GM18517 (cell line): ENCODE data around the gene LMAN2.
"Not testable (repeated sequence)": the region's sequence is repeated elsewhere in the genome, so short reads cannot be mapped to it uniquely, and the experiment has no call there.

Experiments
- ATAC-seq: cut with Tn5 transposase; IDR thresholded peaks from one replicate; pipeline ENCODE4 v1.9.1; 2021; ENCODE audit warnings: mild to moderate bottlenecking, moderate library complexity; ENCODE audit not compliant: unreplicated experiment

LMAN2 gene

DNA sequence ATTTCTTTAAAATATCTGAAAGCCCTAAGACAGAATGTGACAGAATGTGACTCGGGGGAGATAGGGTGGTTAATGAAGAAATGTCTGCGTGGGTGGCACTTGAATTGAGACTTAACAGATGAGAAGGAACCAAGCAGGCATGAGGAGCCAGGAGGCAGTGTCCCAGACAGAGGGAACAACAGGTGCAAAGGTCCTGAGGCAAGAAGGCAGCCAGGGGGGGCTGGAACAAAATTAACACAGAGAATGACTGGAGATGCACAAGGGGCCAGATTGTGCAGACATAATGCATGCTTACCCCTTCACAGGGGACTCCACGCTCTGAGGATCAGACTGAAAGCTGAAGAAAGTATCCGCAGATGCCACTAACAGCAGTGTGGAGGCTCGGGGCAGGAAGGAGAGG lies 1.7 kb downstream of the LMAN2 start:
- no peak for ATAC-seq

DNA sequence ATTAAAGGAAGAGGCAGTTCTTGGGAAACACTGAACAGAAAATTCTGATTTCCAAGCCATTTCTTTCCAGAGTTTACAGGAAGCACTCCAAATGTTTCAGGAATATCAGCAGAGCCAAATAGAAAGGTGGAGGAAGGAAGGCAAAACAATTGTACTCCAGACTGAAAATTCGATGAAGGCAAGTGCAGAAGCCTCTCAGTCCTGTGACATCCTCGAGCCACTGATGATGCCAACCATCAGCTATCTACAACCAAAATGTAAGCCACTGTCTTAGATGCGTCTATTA lies 2.2 kb downstream of the LMAN2 start:
- ATAC-seq = no peak

DNA sequence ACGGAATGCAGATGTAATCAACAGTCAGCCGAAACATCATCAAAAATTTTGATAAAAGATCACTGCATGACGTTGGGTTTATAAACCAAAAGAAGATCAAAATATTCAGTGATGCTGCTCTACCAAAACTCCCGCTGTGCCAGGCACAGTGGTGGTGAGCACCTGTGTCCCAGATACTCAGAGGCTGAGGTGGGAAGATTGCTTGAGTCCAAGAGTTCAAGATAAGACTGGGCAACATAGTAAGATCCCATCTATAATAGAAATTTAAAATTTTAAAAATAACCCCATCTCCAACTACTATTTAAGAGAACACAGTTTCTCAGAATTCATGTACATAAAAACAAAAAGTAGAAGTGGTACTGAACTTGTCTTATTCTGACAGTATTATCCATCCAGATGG lies 3.8 kb downstream of the LMAN2 start:
- no peak for ATAC-seq

DNA sequence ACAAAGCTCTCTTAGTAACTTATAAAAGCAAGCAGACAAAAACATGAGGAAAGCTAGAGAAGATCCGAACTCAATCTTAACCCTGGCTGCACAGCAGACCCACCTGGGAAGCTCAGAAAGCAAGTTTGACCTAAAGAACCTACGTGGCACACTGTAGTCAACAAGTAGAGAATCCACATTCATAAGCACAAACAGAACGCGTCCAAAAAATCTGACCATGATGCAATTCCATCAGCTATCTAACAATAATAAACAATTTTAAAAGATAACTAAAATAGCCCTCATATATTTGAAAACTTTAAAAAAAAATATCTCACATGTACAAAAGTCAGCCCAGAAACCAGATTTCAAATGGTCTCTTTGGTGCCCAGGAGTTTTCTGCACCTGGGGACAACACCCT lies 4.6 kb downstream of the LMAN2 start:
- no peak for ATAC-seq

DNA sequence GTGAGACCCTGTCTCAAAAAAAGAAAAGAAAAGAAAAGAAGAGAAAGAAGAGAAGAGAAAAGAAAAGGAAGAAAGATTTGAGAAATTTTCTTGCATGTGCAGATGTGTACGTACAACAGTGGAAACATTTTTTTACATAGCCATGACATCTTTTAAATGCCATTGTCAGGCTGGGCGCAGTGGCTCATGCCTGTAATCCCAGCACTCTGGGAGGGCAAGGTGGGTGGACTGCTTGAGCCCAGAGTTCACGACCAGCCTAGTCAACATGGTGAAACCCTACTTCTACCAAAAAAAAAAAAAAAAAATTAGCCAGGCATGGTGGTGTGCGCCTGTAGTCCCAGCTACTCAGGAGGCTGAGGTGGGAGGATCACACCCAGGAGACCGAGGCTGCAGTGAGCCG lies 6.6 kb downstream of the LMAN2 start:
- ATAC-seq = no peak

DNA sequence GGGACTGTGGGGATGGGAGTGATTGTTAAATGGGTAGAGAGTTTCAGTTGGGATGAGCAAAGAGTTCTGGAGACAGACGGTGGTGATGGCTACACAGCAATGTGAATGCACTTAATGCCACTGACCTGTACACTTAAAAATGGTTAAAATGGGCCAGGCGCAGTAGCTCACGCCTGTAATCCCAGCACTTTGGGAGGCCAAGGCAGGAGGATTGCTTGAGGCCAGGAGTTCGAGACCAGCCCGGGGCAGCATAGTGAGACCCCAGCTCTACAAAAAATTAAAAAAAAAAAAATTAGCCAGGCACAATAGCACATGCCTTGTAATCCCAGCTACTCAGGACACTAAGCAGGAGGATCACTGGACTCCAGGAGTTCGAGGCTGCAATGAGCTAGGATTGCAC lies 7.7 kb downstream of the LMAN2 start:
- ATAC-seq = no peak

DNA sequence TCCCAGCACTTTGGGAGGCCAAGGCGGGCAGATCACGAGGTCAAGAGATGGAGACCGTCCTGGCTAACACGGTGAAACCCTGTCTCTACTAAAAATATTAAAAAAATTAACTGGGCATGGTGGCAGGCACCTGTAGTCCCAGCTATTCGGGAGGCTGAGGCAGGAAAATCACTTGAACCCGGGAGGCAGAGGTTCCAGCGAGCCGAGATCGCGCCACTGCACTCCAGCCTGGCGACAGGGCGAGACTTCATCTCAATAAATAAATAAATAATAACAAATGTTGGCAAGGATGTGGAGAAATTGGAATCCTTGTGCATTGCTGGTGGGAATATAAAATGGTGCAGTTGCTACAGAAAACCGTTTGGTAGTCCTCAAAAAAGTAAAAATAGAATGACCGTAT lies 8.5 kb downstream of the LMAN2 start:
- ATAC-seq = not testable (repeated sequence)

DNA sequence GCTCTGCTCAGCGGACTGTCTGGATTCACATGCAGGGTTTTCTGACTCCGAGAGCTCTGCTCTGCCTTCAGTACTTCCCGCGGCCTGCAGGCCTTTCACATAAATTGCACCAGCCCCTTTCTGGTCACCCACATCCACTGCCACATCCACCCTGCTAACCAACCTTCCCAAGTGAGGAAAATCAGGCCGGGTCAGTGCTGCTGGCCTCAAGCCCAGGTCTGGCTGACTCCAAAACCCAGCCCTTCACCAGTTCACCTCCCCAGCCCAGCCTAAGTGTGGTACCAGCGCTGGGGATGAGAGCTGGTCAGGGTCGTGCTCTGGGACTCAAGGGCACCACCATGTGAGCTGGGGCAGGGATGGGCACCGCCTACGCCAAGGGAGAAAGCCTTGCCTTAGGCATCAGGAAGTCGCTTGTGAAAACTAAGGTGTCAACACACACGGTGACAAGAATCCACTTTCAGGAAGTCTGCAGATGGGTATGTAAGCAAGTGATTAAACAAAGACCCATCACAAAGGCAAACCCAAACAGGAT lies 12.3 kb downstream of the LMAN2 start:
- ATAC-seq = no peak

DNA sequence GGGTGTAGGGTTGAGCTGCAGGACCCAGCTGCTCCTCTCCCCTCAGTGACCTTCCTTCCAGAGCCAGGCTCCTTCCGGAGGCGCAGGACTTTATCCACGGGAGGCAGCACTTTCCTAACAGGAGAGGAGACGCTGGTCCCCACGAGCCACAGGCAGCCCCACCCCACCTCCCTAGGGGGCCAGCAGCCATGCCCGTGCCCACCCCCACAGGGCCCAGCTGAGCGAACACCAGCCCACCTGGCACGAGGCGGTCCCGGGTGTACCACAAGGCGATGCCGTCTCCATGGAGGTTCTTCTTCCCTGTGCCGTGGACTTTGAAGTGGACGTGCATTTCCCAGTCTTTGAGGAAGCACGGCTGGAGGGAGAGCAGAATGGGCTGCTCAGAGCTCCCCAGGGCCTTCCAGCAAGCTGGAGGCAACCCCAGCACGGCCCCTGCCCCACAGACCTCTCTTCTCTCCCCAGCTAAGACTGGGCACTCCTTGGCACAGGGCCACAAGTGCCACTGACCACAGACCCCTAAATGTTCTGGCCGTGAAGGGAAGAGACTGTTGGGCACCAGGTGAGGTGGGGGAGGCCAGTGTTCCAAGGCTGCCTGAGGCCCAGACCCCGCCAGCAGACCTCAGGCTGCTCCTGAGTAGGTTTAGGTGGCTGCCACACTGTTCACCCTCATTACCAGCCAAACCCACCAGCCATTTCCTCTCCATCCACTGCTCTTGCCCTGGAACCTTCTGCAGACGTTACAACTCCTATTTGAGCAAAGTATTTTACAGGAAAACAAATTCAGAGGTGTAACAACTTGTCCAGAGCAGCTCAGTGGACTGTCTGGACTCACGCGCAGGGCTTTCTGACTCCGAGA lies 13.0 kb downstream of the LMAN2 start:
- no peak for ATAC-seq

DNA sequence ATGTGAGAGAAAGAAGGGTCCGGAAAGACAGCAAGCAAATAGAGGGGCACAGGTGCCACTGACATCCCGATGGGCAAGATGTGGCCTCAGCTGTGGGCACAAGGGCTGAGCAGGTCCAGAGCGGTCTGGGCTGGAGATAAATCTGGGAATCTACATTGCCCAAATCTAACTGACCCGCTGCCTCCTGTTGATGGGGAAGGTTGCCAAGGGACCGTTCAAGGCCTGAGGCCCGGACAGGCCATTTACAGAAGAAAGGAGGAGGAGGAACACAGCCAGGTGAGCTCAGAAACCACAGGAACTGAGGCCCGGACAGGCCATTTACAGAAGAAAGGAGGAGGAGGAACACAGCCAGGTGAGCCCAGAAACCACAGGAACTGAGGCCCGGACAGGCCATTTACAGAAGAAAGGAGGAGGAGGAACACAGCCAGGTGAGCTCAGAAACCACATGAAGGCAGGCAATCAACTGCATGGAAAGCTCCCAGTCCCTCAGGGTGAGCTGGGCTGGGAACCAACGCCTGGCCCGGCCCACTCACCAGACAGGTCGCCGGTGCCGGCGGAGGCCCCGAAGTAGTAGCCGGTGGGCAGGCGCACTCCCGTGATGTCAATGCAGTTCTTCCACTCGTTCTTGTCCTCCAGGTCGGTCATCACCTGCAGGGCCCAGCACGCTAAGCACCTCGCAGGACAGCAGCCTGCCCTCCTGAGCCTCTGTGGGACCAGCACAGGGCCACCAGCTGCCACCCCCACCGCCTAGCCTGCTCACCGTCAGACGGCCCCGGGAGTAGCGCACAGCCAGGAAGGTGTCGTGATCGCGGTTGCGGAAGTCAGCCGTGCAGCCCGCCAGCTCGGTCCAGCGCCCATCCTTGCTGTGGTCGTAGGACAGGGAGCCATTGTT lies 14.6 kb downstream of the LMAN2 start:
- no peak for ATAC-seq

DNA sequence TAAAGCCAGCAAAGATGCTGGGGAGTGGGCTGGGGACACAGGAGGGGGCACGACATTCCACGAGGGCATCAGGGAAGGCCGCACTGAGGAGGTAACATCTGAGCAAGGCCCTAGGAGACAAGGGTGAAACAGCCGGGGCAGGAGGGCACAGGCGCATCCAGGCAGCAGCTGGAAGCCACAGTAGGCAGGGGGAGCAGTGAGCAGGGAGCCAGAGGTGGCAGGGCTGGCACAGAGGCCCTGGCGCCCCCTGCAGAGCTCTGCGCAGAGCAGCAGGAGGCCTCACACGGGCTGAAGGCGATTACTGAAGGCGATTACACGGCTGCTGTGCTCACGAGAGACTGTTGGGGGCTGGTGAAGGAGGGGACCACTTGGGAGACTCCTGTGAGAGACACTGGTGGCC lies 15.4 kb downstream of the LMAN2 start:
- no peak for ATAC-seq

DNA sequence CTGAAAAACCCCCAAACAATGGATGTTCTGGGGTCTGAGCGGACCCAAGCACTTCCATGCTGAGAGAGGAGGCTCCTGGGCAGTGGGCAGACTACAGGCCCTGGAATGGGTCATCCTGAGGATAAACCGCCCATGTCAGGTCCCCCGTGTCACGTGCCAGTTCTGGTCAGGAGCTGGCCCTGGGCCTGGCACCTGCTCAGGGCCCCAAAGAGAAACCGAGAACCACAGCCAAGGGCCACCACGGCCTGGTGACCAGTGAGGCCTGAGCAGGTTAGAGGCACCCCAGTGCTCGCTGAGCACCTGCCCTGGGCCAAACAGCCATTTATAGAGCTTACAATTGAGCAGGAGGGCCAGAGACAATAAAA lies 15.8 kb downstream of the LMAN2 start:
- ATAC-seq = no peak

DNA sequence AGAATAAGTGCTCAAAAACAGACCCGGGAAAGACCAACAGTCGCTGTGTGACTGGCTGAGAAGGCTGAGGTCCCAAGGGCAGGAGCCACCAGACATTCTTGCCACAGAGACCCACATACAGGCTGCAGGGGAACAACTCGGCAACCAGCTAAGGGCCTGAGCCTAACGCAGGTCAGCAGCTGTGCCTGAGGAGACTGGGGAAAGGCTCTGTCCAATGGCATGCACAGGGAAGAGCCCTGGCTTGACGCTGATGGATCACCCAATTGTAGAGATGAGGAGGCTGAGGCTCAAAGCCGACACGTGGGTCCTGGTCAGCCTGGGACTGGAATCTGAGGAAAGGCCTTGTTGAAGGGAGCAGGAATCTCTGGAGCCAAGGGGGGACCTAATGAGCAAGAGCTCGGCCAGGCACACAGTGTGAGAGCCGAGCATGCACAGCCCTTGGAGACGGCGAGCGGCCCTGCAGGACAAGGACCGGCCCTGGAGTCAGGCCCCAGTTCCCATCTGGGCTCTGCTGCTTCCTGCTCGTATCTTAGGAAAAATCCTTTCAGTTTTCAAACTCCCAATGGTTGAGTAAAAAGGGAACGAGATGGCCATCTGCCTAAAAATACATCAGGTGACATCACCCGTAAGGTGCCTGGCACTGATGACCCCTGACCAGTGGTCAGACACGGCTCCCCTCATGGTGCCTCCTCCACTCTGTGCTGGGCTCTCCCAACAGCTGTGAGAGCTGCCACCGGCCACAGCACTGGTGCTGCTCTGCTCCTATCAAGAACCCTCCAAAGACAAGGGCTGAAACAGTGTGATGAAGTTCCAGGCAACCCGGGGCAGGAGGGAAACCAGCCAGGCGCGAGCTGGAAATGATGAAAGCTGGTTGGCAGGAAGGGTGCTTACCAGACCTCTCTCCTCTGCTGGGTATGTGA lies 16.4 kb downstream of the LMAN2 start:
- ATAC-seq = no peak

DNA sequence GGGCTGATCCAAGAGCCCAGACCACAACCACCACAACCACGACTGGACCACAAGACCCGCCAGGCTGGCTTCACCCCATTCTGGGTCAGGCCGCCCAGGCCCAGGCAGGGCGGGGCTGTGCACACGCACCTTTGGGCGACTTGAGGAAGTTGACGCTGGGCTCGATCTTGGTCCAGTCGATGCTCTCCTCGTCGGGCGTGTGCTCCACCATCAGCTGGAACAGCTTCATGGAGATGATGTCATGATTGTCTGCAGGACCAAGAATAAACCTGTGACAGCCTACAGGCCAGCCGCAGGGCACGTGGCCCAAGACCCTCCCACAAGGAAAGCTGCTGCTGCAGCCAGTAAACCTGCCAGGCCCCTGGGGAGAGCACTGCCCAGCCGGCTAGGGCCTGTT lies 17.3 kb downstream of the LMAN2 start:
- ATAC-seq = no peak

DNA sequence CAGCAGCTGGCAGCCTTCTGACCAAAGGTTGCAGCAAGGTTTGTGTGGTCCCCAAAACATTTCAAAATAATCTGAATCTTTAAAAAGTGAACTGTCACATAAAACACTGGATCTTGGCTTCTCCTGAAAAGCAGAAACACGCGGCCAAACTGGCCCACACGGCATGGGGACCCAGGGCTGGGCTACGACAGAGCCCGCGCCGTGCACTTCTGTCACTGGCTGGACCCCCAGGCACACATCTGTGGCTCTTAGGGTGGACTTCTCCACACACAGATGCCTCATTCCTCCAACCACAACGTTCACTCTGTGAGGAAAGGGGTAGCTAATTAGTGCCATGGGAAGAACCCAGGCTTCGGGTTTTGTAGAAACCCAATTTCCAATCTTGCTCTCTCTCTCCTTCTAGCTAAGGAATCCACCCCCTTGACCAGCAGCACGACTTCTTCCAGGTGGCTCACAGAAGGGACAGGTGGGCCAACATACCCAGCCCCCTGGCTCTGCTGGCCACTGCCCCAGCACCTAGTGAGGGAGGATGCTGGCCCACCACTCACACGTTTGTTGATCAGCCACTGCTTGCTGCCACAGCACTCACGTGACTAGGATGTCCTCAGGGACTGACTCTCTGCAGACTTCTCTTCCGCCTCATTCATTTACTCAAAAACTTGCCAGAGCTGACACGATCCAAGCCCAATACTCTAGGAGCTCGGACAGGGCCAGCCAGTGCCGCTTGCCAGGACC lies 17.9 kb downstream of the LMAN2 start:
- no peak for ATAC-seq

DNA sequence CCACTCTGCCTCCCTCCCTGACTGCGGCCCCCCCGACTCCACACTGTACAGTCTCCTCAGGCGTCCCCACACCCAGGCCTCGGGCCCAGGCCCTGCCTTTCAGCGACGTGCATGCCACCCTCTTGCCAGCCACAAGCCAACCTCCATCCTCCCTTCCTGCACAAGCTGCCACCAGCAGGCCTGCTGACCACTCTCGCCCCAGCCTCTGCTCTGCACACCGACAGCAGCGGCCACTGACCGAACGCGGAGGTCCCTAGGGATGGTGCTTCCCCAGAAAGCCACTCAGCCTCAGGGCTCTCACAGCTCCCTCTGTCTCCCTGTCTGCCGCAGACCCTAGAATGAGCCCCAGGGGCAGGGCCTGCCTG lies 18.6 kb downstream of the LMAN2 start:
- no peak for ATAC-seq

DNA sequence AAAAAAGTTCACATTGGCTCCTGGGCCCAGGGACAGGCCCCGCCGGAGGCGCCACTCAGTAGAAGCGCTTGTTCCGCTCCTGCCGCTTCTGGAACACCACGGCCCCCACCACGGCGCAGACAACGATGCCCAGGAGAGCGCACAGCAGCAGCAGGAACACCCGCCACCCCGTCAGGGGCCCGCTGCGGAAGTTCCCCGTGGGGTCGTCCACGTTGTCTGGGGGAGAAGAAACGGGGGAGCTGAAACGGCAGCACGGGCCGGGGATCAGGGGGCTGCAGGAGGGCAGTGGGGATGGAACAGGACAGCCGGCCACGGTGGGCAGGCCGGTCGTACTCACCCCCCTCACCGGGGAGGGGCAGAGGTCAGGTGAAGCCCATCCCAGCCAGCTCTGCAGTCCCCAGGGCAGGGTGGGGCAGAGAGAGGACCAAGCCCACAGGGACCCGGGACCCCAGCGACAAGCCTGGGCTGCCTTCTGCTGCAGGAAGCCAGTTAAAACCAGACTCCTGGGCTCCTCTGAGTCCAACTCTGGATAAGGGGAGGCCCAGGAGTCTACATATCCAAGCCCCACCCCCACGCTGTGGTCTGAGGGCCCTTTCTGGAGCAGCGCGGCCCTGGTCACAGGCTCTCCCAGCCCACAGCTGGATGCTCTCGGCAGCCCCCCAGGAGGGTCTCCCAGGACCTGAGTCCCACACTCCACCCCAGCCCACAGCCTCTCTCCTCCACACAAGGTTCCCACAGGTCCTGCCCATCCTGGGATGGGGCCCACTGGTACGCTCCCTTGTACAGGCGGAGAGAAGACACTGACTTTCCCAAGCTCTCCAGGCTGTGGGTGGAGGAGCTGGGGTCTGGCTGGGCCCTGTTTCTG lies 19.2 kb downstream of the LMAN2 start:
- no peak for ATAC-seq

DNA sequence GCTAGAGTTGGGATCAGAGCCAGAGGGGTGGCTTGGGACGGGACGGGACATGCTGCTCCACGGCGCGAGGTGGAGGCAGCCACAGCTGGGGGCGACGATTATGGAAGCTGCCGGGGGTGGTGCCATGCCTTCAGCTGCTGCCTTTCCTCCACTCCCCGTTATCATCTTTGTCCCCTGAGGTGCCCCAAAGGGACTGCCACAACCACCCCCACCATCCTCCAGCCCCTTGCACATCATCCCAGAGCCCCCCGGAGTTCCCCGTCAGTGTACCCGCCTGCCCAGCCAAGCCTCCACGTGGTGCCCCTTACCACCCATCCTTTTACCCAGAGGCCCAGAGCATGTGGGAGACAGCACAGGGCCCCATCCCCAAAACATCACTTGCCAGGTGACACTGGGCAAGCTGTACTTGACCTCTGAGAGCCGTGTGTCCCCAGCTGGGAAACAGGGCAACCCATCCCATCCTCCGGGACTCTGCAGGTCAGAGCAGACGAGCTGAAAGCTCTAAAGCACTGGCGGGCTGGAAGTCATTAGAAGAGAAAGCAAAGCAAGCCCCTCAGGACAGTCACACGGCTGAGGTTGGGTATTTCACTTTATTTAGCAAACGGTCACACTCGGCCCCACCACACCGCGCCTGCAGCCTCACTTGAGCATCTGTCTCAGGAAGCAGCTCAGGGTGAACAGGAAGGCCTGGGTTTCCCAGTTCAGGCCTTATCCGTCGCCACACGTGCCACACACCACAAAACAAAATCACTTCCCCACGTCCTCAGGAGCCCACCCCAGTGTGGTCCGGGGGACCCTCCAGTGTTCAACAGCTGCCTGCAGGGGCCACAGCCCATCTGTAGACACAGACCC lies 20.3 kb downstream of the LMAN2 start:
- no peak for ATAC-seq

DNA sequence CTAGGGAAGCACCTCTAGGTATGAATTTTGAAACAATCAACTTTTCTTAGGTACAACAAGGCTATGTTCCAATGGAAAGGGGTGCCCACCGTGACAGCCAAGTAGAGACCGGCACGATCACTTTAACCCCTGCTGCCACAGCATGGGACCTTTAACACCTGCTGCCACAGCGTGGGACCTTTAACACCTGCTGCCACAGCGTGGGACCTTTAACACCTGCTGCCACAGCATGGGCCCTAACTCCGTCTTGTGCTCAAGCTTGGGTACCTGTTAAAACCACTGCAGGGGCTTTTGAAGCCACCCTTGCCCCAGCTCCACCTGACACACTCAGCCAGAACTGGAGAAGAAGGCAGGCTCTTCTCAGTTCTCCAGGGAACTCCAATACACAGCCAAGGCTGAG lies 21.6 kb downstream of the LMAN2 start:
- ATAC-seq = no peak
